ENCODE measurements around the gene TSSK2. TPM values are rescaled to one million over a fixed set of nuclear protein-coding genes. Genes with fewer than 3 reads are reported as not detected.

Gene TSSK2
- total and polyA plus RNA-seq, 2 of the 8 experiments (the other 6 are each of a cell fraction or from before 2014, with no cell fraction given): not detected

- ChIA-PET POLR2A (ENCODE audit: partially characterized antibody) (interaction anchor here (0.7 to 1.3 kb wide), 2 partner anchors 8 to 181 kb away, joined by 3 to 4 read pairs; partner anchors contain the start of gene SLC25A1), CTCF (ENCODE audit: partially characterized antibody) (interaction anchor here (0.9 to 2.2 kb wide), 4 partner anchors 25 to 134 kb away, joined by 3 to 10 read pairs (median 4); partner anchors contain the start of gene ESS2)
- H3K4ac ChIP-seq (replicated peaks; ENCODE audit: insufficient read length, low read depth, low read length): no peak overlapping the region
- H2BK15ac ChIP-seq (ENCODE audit: low read length): peak overlapping the region; percentile 88; the same call in 1 of the 2 replicates
- peaks cover 10% of the 10 kb centered on the region for H3K23me2 ChIP-seq (ENCODE audit: low read depth, low read length)
- WGBS, 2 experiments (ENCODE audit: extremely low coverage in 1 of 2, insufficient coverage in 1 of 2, insufficient read length in 1 of 2, insufficient replicate concordance in 2 of 2, low coverage in 1 of 2, low lambda C conversion rate in 2 of 2, missing lambda C conversion rate in 1 of 2): 75% methylated on average over 7 of the region's 7 CpGs; no CpG with 5 or more reads in 1 of the 2 experiments
- H2BK5ac ChIP-seq (ENCODE audit: low read depth, low read length): no peak overlapping the region
- no peak overlapping the region for H3K56ac ChIP-seq (replicated peaks; ENCODE audit: insufficient read length, low read depth, low read length)
- no peak overlapping the region for H2AFZ ChIP-seq (ENCODE audit: low read length)
- no peak overlapping the region for H4K91ac ChIP-seq (replicated peaks; ENCODE audit: insufficient read length, low read length)
- H2AK5ac ChIP-seq (ENCODE audit: low read depth, low read length): peak overlapping the region; percentile 85; the same call in 1 of the 2 replicates
- H3K79me1 ChIP-seq (ENCODE audit: low read depth, low read length): peaks cover 15% of the 10 kb centered on the region
- no peak overlapping the region for H4K5ac ChIP-seq (ENCODE audit: insufficient read length, low read depth, low read length)
- H2BK120ac ChIP-seq (replicated peaks; ENCODE audit: low read depth, low read length): no peak overlapping the region
- H2BK20ac ChIP-seq (ENCODE audit: low read length): no peak overlapping the region
- no peak overlapping the region for H3K27ac ChIP-seq (ENCODE audit: low read depth, low read length)
- H3K79me2 ChIP-seq (ENCODE audit: control insufficient read depth in 1 of 2, insufficient read depth in 2 of 2, low read length in 2 of 2): peaks cover 5 to 26% of the 10 kb centered on the region in 2 experiments; a peak in 3 of 4 replicates
- H3K4me1 ChIP-seq (replicated peaks in 1 of 4; ENCODE audit: control insufficient read depth in 3 of 4, insufficient read depth in 4 of 4, low read length in 3 of 4): peaks cover 0 to 32% (median 24%) of the 10 kb centered on the region in 4 experiments; a peak in 6 of 7 replicates
- H3K9me3 ChIP-seq (ENCODE audit: insufficient read depth in 2 of 2, low read depth in 1 of 2, low read length in 1 of 2): no peaks in the 10 kb centered on the region
- peaks cover 2 to 24% of the 10 kb centered on the region in 2 experiments for H4K20me1 ChIP-seq (replicated peaks in 1 of 2; ENCODE audit: control insufficient read depth in 1 of 2, insufficient read depth in 2 of 2, low read length in 2 of 2)
- no peak overlapping the region for H3K23ac ChIP-seq (ENCODE audit: insufficient read length)
- peak overlapping the region in 3 of 4 experiments; percentile 20 to 57 (median 34); a peak in 4 of 8 replicates for H3K4me3 ChIP-seq (ENCODE audit: extremely low read depth in 1 of 4, insufficient read depth in 2 of 4, low read depth in 3 of 4, low read length in 4 of 4)
- H4K8ac ChIP-seq (ENCODE audit: extremely low read depth, insufficient read depth, low read length): no peak overlapping the region
- no peak overlapping the region for H3K18ac ChIP-seq (ENCODE audit: extremely low read depth, low read length)
- H2BK12ac ChIP-seq (ENCODE audit: low read depth, low read length): no peak overlapping the region
- peak overlapping the region; percentile 73 to 95 for H3K4me2 ChIP-seq (ENCODE audit: insufficient read depth in 1 of 2, low read depth in 2 of 2, low read length in 2 of 2)
- H3K36me3 ChIP-seq (ENCODE audit: control insufficient read depth in 2 of 4, insufficient read depth in 4 of 4, low read length in 3 of 4): no peaks in the 10 kb centered on the region; a peak in 1 of 8 replicates
- FAIRE-seq: no peak
- no peak overlapping the region; a peak in 1 of 7 replicates for H3K9ac ChIP-seq (replicated peaks in 1 of 4; ENCODE audit: extremely low read depth in 1 of 4, low read depth in 3 of 4, low read length in 3 of 4)
- no peak overlapping the region for H3K14ac ChIP-seq (ENCODE audit: insufficient read length)
- peaks cover 20 to 46% (median 38%) of the 10 kb centered on the region in 4 experiments for H3K27me3 ChIP-seq (replicated peaks in 1 of 4; ENCODE audit: control insufficient read depth in 3 of 4, extremely low read depth in 1 of 4, insufficient read depth in 3 of 4, low read length in 3 of 4)
- no peak for DNase-seq (ENCODE audit: low read depth in 1 of 2, low spot score in 2 of 2)
- TF ChIP-seq HDAC2 (IDR thresholded peaks at IDR 0.05; ENCODE audit: borderline replicate concordance in 1 of 2, low read depth in 2 of 2, low read length in 2 of 2) (no peak), RXRA (IDR thresholded peaks at IDR 0.05; ENCODE audit: insufficient read depth, low read depth, low read length) (no peak), TBP (IDR thresholded peaks at IDR 0.05; ENCODE audit: low read depth, low read length) (no peak), BACH1 (IDR thresholded peaks at IDR 0.05; ENCODE audit: low read length) (no peak), POLR2AphosphoS5 (IDR thresholded peaks at IDR 0.05; ENCODE audit: low read depth, low read length) (no peak; the same call in 1 of the 2 replicates), HDAC6 (IDR thresholded peaks at IDR 0.05; ENCODE audit: low read depth, low read length) (no peak), ZNF274 (IDR thresholded peaks at IDR 0.05; ENCODE audit: borderline replicate concordance, extremely low read depth, low read length) (no peak), CBX5 (IDR thresholded peaks at IDR 0.05; ENCODE audit: low read depth, low read length) (no peak), EZH2 (IDR thresholded peaks at IDR 0.05; ENCODE audit: low read depth, low read length, severe bottlenecking) (peak; percentile 17), SUZ12 (IDR thresholded peaks at IDR 0.05; ENCODE audit: low read length) (peak; percentile 27; the same call in 1 of the 2 replicates)
- TF ChIP-seq, protein P1, sequence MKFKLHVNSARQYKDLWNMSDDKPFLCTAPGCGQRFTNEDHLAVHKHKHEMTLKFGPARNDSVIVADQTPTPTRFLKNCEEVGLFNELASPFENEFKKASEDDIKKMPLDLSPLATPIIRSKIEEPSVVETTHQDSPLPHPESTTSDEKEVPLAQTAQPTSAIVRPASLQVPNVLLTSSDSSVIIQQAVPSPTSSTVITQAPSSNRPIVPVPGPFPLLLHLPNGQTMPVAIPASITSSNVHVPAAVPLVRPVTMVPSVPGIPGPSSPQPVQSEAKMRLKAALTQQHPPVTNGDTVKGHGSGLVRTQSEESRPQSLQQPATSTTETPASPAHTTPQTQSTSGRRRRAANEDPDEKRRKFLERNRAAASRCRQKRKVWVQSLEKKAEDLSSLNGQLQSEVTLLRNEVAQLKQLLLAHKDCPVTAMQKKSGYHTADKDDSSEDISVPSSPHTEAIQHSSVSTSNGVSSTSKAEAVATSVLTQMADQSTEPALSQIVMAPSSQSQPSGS (IDR thresholded peaks at IDR 0.05; ENCODE audit: low read length): no peak
Observed at GRCh38 chr22:19169947-19170318, 38.8 kb downstream of the TSSK2 start.

Measured in H1 (cell line).